A673 (cell line): ENCODE results near the gene CREB5.

ENCODE experiments used
- EZH2 ChIP-seq: fragments of 200-600 bp; sonication (generic); IDR thresholded peaks from 2 replicates; pipeline ENCODE4 v1.6.1; 2017; ENCODE audit warnings: borderline replicate concordance, low read depth, mild to moderate bottlenecking, mixed read lengths, antibody characterized with exemption, low read length; ENCODE audit not compliant: poor library complexity, severe bottlenecking
- TF ChIP-seq, protein P1 (sequence below): fragments of 300-800, 200-600 bp; sonication (generic); conservative IDR thresholded peaks from 2 replicates; pipeline ENCODE4 v1.5.1; 2017; ENCODE audit warnings: low read depth, mild to moderate bottlenecking, antibody characterized with exemption, low read length, moderate library complexity, mixed read lengths

DNA sequence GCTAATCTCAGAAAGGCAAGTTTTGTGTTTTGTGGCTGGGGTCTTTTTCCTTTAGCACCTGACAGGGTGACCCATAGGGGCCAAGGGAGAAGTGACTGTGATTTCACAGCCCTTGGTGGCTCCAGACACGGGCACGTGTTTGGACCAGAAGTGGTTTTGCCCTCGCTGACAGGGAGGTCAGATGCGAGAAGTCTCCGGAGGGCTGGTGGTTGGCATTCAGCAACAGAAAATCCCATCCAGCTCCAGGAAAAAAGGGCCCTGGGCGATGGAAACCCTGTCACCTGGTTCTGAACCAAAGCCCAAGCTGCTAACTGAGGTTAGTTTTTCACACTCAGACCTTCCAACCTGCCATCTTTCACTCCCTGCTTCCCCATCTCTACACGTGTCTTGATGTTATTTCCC, 272.9 kb downstream of the CREB5 start:
- TF ChIP-seq, protein P1, sequence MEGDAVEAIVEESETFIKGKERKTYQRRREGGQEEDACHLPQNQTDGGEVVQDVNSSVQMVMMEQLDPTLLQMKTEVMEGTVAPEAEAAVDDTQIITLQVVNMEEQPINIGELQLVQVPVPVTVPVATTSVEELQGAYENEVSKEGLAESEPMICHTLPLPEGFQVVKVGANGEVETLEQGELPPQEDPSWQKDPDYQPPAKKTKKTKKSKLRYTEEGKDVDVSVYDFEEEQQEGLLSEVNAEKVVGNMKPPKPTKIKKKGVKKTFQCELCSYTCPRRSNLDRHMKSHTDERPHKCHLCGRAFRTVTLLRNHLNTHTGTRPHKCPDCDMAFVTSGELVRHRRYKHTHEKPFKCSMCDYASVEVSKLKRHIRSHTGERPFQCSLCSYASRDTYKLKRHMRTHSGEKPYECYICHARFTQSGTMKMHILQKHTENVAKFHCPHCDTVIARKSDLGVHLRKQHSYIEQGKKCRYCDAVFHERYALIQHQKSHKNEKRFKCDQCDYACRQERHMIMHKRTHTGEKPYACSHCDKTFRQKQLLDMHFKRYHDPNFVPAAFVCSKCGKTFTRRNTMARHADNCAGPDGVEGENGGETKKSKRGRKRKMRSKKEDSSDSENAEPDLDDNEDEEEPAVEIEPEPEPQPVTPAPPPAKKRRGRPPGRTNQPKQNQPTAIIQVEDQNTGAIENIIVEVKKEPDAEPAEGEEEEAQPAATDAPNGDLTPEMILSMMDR: no peak
- no peak for TF ChIP-seq EZH2
